ENCODE measurements around the gene SPAG16.

DNA sequence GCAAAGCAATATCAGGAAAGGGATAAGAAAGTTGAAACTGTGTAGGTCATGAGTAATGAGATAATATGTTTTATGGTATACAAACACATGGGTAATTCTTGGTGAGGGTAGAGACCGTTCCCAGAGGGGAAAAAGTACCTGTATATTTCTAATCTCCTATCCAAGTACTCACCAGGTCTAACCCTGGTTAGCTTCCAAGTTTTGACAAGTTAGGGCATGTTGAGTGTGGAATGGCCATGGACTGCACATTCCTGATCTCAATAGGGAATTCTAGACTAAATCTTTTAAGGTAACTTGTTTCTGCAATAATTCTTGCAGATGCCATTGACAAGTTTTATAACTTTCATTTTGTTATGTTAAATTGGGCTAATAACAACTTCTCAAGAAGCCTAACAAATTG is 216.6 kb downstream of the SPAG16 start:
- TF ChIP-seq, protein P1, sequence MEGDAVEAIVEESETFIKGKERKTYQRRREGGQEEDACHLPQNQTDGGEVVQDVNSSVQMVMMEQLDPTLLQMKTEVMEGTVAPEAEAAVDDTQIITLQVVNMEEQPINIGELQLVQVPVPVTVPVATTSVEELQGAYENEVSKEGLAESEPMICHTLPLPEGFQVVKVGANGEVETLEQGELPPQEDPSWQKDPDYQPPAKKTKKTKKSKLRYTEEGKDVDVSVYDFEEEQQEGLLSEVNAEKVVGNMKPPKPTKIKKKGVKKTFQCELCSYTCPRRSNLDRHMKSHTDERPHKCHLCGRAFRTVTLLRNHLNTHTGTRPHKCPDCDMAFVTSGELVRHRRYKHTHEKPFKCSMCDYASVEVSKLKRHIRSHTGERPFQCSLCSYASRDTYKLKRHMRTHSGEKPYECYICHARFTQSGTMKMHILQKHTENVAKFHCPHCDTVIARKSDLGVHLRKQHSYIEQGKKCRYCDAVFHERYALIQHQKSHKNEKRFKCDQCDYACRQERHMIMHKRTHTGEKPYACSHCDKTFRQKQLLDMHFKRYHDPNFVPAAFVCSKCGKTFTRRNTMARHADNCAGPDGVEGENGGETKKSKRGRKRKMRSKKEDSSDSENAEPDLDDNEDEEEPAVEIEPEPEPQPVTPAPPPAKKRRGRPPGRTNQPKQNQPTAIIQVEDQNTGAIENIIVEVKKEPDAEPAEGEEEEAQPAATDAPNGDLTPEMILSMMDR (IDR thresholded peaks at IDR 0.05; ENCODE audit: low read length) = no peak
- no peak for TF ChIP-seq EZH2 (IDR thresholded peaks at IDR 0.05; ENCODE audit: borderline replicate concordance, low read length)

Data from OCI-LY1 (cell line).